HCT116 (cell line): ENCODE results near the gene PRXL2A.

Source experiments
- CTCF ChIP-seq, 3 experiments: fragments of 200-600 bp in 1 of 3; sonication (generic) in 1 of 3; IDR thresholded peaks in 2 of 3; conservative IDR thresholded peaks in 1 of 3; 2 replicates each; pipeline ENCODE4 v1.5.1; 2012 to 2017; ENCODE audit warnings: low read depth in 2 of 3, low read length in 2 of 3, antibody characterized with exemption in 1 of 3, borderline replicate concordance in 1 of 3, control low read depth in 1 of 3, mild to moderate bottlenecking in 1 of 3, mixed read lengths in 1 of 3, mixed run types in 1 of 3, moderate library complexity in 1 of 3; ENCODE audit not compliant: insufficient read depth in 1 of 3
- EZH2 ChIP-seq: fragments of 200-600 bp; sonication (generic); IDR thresholded peaks from 2 replicates; pipeline ENCODE4 v1.6.1; 2017; ENCODE audit warnings: antibody characterized with exemption, mixed run types
- POLR2A ChIP-seq: IDR thresholded peaks from 2 replicates; pipeline ENCODE4 v1.7.0; 2011; ENCODE audit warnings: borderline replicate concordance; ENCODE audit not compliant: insufficient read depth, insufficient read length; ENCODE audit errors: extremely low read depth
- POLR2AphosphoS5 ChIP-seq: IDR thresholded peaks from 2 replicates; pipeline ENCODE4 v1.6.1; 2011; ENCODE audit warnings: mild to moderate bottlenecking, low read depth, low read length, moderate library complexity
- SIN3A ChIP-seq: IDR thresholded peaks from 2 replicates; pipeline ENCODE4 v1.6.1; 2012; ENCODE audit warnings: low read depth
- TF ChIP-seq, protein P1 (sequence below): IDR thresholded peaks from 2 replicates; pipeline ENCODE4 v1.6.1; 2012

GRCh38 chr10:80442879-80443278 is 34.5 kb downstream of the PRXL2A start:
- no peak for TF ChIP-seq CTCF (IDR thresholded peaks at IDR 0.05 in 2 of 3, conservative IDR thresholded peaks at IDR 0.05 in 1 of 3; ENCODE audit: borderline replicate concordance in 1 of 3, insufficient read depth in 1 of 3, low read depth in 2 of 3, low read length in 2 of 3)
- no peak for TF ChIP-seq POLR2A
- no peak for TF ChIP-seq SIN3A
- TF ChIP-seq POLR2AphosphoS5, result no peak
- TF ChIP-seq EZH2, result no peak
- TF ChIP-seq, protein P1, sequence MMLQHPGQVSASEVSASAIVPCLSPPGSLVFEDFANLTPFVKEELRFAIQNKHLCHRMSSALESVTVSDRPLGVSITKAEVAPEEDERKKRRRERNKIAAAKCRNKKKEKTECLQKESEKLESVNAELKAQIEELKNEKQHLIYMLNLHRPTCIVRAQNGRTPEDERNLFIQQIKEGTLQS, result no peak
